ENCODE data around the gene CELF4. TPM values are rescaled to one million over a fixed set of nuclear protein-coding genes. Genes with fewer than 3 reads are reported as not detected.

CELF4 gene
- total and polyA plus RNA-seq, 10 donors, result 0.46 to 3.5 (median 0.78) TPM

DNA sequence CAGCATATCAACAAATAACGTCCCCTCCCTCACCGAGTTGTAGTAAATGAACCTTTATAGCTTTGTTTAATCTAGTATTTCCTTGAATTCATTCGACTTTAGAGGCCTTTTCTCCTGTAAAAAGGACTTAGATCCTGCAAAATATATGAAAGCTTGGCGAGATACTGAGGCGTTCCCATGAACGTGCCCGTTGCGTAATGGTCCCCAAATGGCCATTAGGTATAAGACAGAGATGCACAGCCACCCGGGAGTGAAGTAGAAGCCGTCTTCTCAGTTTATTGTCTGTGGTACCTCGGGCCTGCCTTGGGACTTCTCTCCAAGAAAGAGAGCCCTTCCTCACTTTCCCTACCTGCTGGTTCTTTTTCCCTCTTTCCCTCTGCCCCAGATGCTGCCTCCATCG, 310.6 kb downstream of the CELF4 start:
- H3K4me1 ChIP-seq, result peaks cover 0 to 16% (median 10%) of the 10 kb centered on the region in 6 donors
- peaks cover 0 to 95% (median 33%) of the 10 kb centered on the region in 7 donors for H3K27me3 ChIP-seq (replicated peaks in 1 of 7)
- intact Hi-C loops (cut with DNase I; ENCODE audit: low total_unique reads), result no loop called here
- peak; percentile 44 for DNase-seq
- H3K4me3 ChIP-seq, result no peak overlapping the region
- 77 to 87% (median 78%) methylated on average over 12 of the region's 12 CpGs for WGBS, 5 donors
- TF ChIP-seq POLR2A (IDR thresholded peaks at IDR 0.05) (no peak), CTCF (IDR thresholded peaks at IDR 0.05 in 8 of 11, conservative IDR thresholded peaks at IDR 0.05 in 3 of 11) (no peak), POLR2AphosphoS5 (IDR thresholded peaks at IDR 0.05) (no peak)
- no peak overlapping the region for H3K27ac ChIP-seq
- H3K36me3 ChIP-seq, result no peaks in the 10 kb centered on the region
- no peaks in the 10 kb centered on the region for H3K9me3 ChIP-seq

DNA sequence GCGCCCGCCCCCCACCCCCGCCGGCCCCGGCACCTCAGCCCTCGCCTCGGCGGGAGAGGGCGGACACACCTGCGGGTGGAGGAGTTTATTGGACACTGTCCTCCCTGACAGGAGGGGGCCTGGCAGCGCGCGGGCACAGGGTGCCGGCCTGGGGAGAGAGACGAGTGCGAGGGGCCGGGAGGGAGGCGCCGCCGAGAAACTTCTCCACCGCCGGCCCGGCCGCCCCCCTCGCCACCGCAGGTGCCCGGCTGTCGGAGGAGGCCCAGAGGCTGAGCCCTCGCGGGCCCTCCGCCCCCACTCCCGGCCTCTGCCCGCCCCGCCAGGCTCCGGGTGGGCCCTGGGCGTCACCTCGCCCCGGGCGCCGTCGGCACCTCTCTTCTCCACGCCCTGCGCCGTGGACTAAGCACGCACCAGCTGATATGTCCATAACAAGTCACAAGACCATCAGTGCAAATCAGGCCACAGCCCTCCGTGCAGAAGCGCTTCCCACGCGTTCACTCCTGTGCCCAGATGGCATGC, 311.3 kb downstream of the CELF4 start:
- Histone ChIP-seq H3K36me3 (no peaks in the 10 kb centered on the region), H3K9me3 (no peaks in the 10 kb centered on the region), H3K27me3 (replicated peaks in 1 of 7) (peaks cover 0 to 96% (median 33%) of the 10 kb centered on the region in 7 donors), H3K4me3 (peak overlapping the region in 7 of 8 donors; percentile 17 to 66 (median 31)), H3K4me1 (peaks cover 0 to 16% (median 10%) of the 10 kb centered on the region in 6 donors), H3K27ac (no peak overlapping the region)
- WGBS, 5 donors, result 8 to 16% (median 12%) methylated on average over 17 to 49 of the region's 49 CpGs
- TF ChIP-seq POLR2AphosphoS5 (IDR thresholded peaks at IDR 0.05), result no peak
- TF ChIP-seq POLR2A (IDR thresholded peaks at IDR 0.05), result no peak
- TF ChIP-seq CTCF (IDR thresholded peaks at IDR 0.05 in 8 of 11, conservative IDR thresholded peaks at IDR 0.05 in 3 of 11), result no peak
- DNase-seq, result peak; percentile 68
- intact Hi-C loops (cut with DNase I; ENCODE audit: low total_unique reads), result no loop called here

GRCh38 chr18:37253394-37254235, 312.0 kb downstream of the CELF4 start:
- no peak for TF ChIP-seq POLR2AphosphoS5 (IDR thresholded peaks at IDR 0.05)
- TF ChIP-seq CTCF (IDR thresholded peaks at IDR 0.05 in 8 of 11, conservative IDR thresholded peaks at IDR 0.05 in 3 of 11), result no peak
- TF ChIP-seq POLR2A (IDR thresholded peaks at IDR 0.05), result no peak
- H3K4me1 ChIP-seq, result peaks cover 0 to 16% (median 10%) of the 10 kb centered on the region in 6 donors
- peaks cover 0 to 99% (median 33%) of the 10 kb centered on the region in 7 donors for H3K27me3 ChIP-seq (replicated peaks in 1 of 7)
- H3K36me3 ChIP-seq, result no peaks in the 10 kb centered on the region
- 8 to 44% (median 8%) methylated on average over 10 to 83 of the region's 83 CpGs for WGBS, 5 donors
- H3K4me3 ChIP-seq, result peak overlapping the region in 7 of 8 donors; percentile 17 to 66 (median 31)
- no peaks in the 10 kb centered on the region for H3K9me3 ChIP-seq
- no peak overlapping the region for H3K27ac ChIP-seq
- peak; percentile 66 for DNase-seq
- intact Hi-C loops (cut with DNase I; ENCODE audit: low total_unique reads), result no loop called here

DNA sequence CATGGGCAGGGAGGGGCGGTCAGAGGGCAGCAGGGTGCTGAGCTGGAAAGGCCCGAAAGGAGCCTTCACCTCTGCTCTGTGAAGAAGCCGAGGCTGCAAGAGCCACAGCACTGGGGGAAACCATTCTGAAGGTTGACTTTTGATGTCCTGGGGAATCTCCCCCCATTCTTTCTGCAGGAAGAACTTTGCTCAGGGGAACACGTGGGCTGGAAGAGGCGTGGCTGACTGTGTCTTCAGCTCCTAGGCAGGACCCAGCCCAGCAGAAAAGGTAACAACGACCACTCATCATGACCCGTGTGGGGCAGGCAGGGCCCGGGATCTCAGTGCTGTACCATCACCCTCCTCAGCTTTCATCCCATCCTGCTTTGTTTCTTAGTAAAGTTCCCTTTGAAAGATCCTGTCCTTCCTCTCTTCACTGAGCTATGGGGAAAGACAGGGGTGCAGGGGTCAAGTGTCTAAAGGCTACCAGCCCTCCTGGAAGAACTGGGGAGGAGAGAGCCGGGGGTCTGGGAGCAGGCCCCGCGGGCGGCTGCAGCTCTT, 312.7 kb downstream of the CELF4 start:
- DNase-seq, result peak; percentile 41
- H3K9me3 ChIP-seq, result no peaks in the 10 kb centered on the region
- intact Hi-C loops (cut with DNase I; ENCODE audit: low total_unique reads), result no loop called here

More for the DNA sequence above, 312.7 kb downstream of the CELF4 start:
- peak overlapping the region in 2 of 8 donors; percentile 17 to 66 for H3K4me3 ChIP-seq
- H3K36me3 ChIP-seq, result no peaks in the 10 kb centered on the region
- H3K27me3 ChIP-seq (replicated peaks in 1 of 7), result peaks cover 0 to 92% (median 33%) of the 10 kb centered on the region in 7 donors
- TF ChIP-seq POLR2A (IDR thresholded peaks at IDR 0.05), result no peak
- TF ChIP-seq CTCF (IDR thresholded peaks at IDR 0.05 in 8 of 11, conservative IDR thresholded peaks at IDR 0.05 in 3 of 11), result no peak
- TF ChIP-seq POLR2AphosphoS5 (IDR thresholded peaks at IDR 0.05), result no peak
- H3K4me1 ChIP-seq, result peaks cover 0 to 16% (median 10%) of the 10 kb centered on the region in 6 donors
- H3K27ac ChIP-seq, result no peak overlapping the region
- 59 to 78% (median 65%) methylated on average over 12 of the region's 12 CpGs for WGBS, 5 donors

Data from spleen (tissue), 11 donors.